Right atrium auricular region (tissue), 2 donors: ENCODE results near the gene EBF4. TPM values are rescaled to one million over a fixed set of nuclear protein-coding genes. Genes with fewer than 3 reads are reported as not detected.

Experiments used
- DNase-seq: peaks from one replicate; pipeline ENCODE4 v3.0.0-alpha.2; 2019; ENCODE audit warnings: low spot score
- H3K27ac ChIP-seq, 2 donors: fragments of 200-600 bp; sonication (generic); 1 replicate in 1 of 2; 2 replicates in 1 of 2; pipeline ENCODE4 v1.5.1; 2016 to 2019
- H3K27me3 ChIP-seq, 2 donors: fragments of 200-600 bp; sonication (generic); one replicate each; pipeline versions ENCODE4 v1.5.1 to v1.6.0; 2017 to 2019
- H3K36me3 ChIP-seq: fragments of 200-600 bp; sonication (generic); one replicate; pipeline ENCODE4 v1.5.1; 2016
- H3K4me1 ChIP-seq, 2 donors: fragments of 200-600 bp; sonication (generic); one replicate each; pipeline versions ENCODE4 v1.5.1 to v1.6.0; 2017 to 2019
- H3K4me3 ChIP-seq, 2 donors: fragments of 200-600 bp; sonication (generic); 1 replicate in 1 of 2; 2 replicates in 1 of 2; pipeline ENCODE4 v1.5.1; 2017 to 2019; ENCODE audit warnings: mild to moderate bottlenecking in 1 of 2, moderate library complexity in 1 of 2
- H3K9me3 ChIP-seq, 2 donors: fragments of 200-600 bp; sonication (generic); one replicate each; pipeline ENCODE4 v1.5.1; 2019
- CTCF ChIP-seq, 2 donors: fragments of 200-600 bp; sonication (generic); IDR thresholded peaks; one replicate each; pipeline ENCODE4 v1.5.1; 2019; ENCODE audit warnings: antibody characterized with exemption in 2 of 2
- total RNA-seq, 2 donors: library from RNA; depleted of rRNA; stranded (reverse); fragments of >200 nt; gene quantifications; one replicate each; pipeline ENCODE4 v1.1.0, GENCODE V29; 2016

The EBF4 gene
- total RNA-seq, 2 donors from 2014 or later: 2.5 to 8.5 TPM

GRCh38 chr20:2696646-2697045, 4.1 kb downstream of the EBF4 start:
- H3K9me3 ChIP-seq: no peaks in the 10 kb centered on the region
- no peak for TF ChIP-seq CTCF (IDR thresholded peaks at IDR 0.05)
- H3K36me3 ChIP-seq: no peaks in the 10 kb centered on the region
- no peak overlapping the region for H3K27ac ChIP-seq
- no peak for DNase-seq
- peaks cover 0 to 11% of the 10 kb centered on the region in 2 donors for H3K4me1 ChIP-seq
- no peaks in the 10 kb centered on the region for H3K27me3 ChIP-seq
- no peak overlapping the region for H3K4me3 ChIP-seq

- no peak overlapping the region for H3K27ac ChIP-seq
- DNase-seq: no peak
- peaks cover 0 to 7% of the 10 kb centered on the region in 2 donors for H3K4me1 ChIP-seq
Observed at GRCh38 chr20:2697768-2698167, 5.2 kb downstream of the EBF4 start.

GRCh38 chr20:2698186-2698817, 5.7 kb downstream of the EBF4 start:
- Histone ChIP-seq H3K36me3 (no peaks in the 10 kb centered on the region), H3K27me3 (no peaks in the 10 kb centered on the region), H3K4me1 (peaks cover 0 to 7% of the 10 kb centered on the region in 2 donors), H3K4me3 (no peak overlapping the region), H3K9me3 (no peaks in the 10 kb centered on the region), H3K27ac (no peak overlapping the region)
- DNase-seq: peak; percentile 28
- TF ChIP-seq CTCF (IDR thresholded peaks at IDR 0.05): no peak

More at GRCh38 chr20:2697768-2698167, 5.2 kb downstream of the EBF4 start:
- Histone ChIP-seq H3K36me3 (no peaks in the 10 kb centered on the region), H3K9me3 (no peaks in the 10 kb centered on the region), H3K4me3 (no peak overlapping the region), H3K27me3 (no peaks in the 10 kb centered on the region)
- no peak for TF ChIP-seq CTCF (IDR thresholded peaks at IDR 0.05)

GRCh38 chr20:2698912-2699311, 6.3 kb downstream of the EBF4 start:
- Histone ChIP-seq H3K4me1 (peaks cover 0 to under 1% of the 10 kb centered on the region in 2 donors), H3K27ac (no peak overlapping the region), H3K9me3 (no peaks in the 10 kb centered on the region), H3K27me3 (no peaks in the 10 kb centered on the region), H3K4me3 (no peak overlapping the region), H3K36me3 (no peaks in the 10 kb centered on the region)
- DNase-seq: peak; percentile 56
- TF ChIP-seq CTCF (IDR thresholded peaks at IDR 0.05): no peak

GRCh38 chr20:2699775-2700413, 7.3 kb downstream of the EBF4 start:
- Histone ChIP-seq H3K9me3 (no peaks in the 10 kb centered on the region), H3K27me3 (no peaks in the 10 kb centered on the region), H3K36me3 (no peaks in the 10 kb centered on the region), H3K4me1 (no peaks in the 10 kb centered on the region), H3K27ac (no peak overlapping the region), H3K4me3 (no peak overlapping the region)
- DNase-seq: peak; percentile 44
- no peak for TF ChIP-seq CTCF (IDR thresholded peaks at IDR 0.05)
